K562 (cell line): Measurements from ENCODE around the gene MADCAM1. TPM values are rescaled to one million over a fixed set of nuclear protein-coding genes. Genes with fewer than 3 reads are reported as not detected.

Experiments used
- ATAC-seq: fragments of 200-7000 bp; cut with Tn5 transposase; 3 replicates; pipeline ENCODE4 v1.9.1; 2020; ENCODE audit warnings: moderate library complexity
- BruUV-seq: library from RNA; stranded (reverse); fragments of 400-500 nt; replicated peaks from 2 replicates; lab custom pipeline; 2021; lab: Mats Ljungman, UMichigan
- CTCF ChIA-PET: fragments of 300-600 bp; formaldehyde crosslinking; extraction: SDS; loops from one replicate; lab custom pipeline; 2021; ENCODE audit warnings: low intra/inter-chr PET ratio; lab: Yijun Ruan, JAX
- POLR2A ChIA-PET: fragments of 300-600, 350-650 bp; sonication (Branson Sonifier 250); formaldehyde crosslinking; extraction: SDS; loops from one replicate; lab custom pipeline; 2021; ENCODE audit warnings: antibody characterized with exemption, inconsistent platforms; lab: Yijun Ruan, JAX
- DNase-seq, 4 experiments: peaks; one replicate each; pipeline versions ENCODE4 v3.0.0 to v3.0.0-alpha.2; 2011 to 2018; ENCODE audit warnings: low spot score in 3 of 4, mixed read lengths in 3 of 4; ENCODE audit errors: extremely low read depth in 1 of 4
- FAIRE-seq: peaks from 2 replicates; lab custom pipeline; 2011; peaks lifted over from hg19 to GRCh38; lab: Jason Lieb, UNC
- H2AFZ ChIP-seq: 2 replicates; pipeline ENCODE4 v1.6.0; 2011; ENCODE audit warnings: low read depth, low read length, control low read depth, inconsistent platforms
- H3K27ac ChIP-seq: fragments of 200-600 bp; 3 replicates; pipeline ENCODE4 v1.8.0; 2011; ENCODE audit warnings: low read depth, mild to moderate bottlenecking, control low read depth, inconsistent platforms, low read length, moderate library complexity, mixed read lengths; ENCODE audit errors: extremely low read depth
- H3K27me3 ChIP-seq, 2 experiments: fragments of 300-600 bp in 1 of 2; 2 replicates in 1 of 2; 3 replicates in 1 of 2; pipeline versions ENCODE4 v1.6.0 to v1.8.0; 2011; ENCODE audit warnings: inconsistent platforms in 2 of 2, low read length in 2 of 2, mild to moderate bottlenecking in 1 of 2, mixed read lengths in 1 of 2, moderate library complexity in 1 of 2; ENCODE audit not compliant: control insufficient read depth in 2 of 2, insufficient read depth in 2 of 2
- H3K36me3 ChIP-seq: fragments of 300-600 bp; 3 replicates; pipeline ENCODE4 v1.8.0; 2011; ENCODE audit warnings: mild to moderate bottlenecking, low read length, inconsistent platforms; ENCODE audit not compliant: control insufficient read depth, insufficient read depth
- H3K4me1 ChIP-seq, 2 experiments: fragments of 200-600 bp in 1 of 2; replicated peaks in 1 of 2; 2 replicates in 1 of 2; 3 replicates in 1 of 2; pipeline versions ENCODE4 v1.5.1 to v1.8.0; 2011; ENCODE audit warnings: inconsistent platforms in 2 of 2, low read length in 2 of 2, mild to moderate bottlenecking in 1 of 2, mixed read lengths in 1 of 2, moderate library complexity in 1 of 2; ENCODE audit not compliant: control insufficient read depth in 2 of 2, insufficient read depth in 2 of 2
- H3K4me2 ChIP-seq: 2 replicates; pipeline ENCODE4 v1.6.1; 2011; ENCODE audit warnings: low read length, control low read depth, inconsistent platforms, mixed read lengths; ENCODE audit not compliant: insufficient read depth
- H3K4me3 ChIP-seq: fragments of 200-600 bp; sonication (generic), shearing (Covaris generic); 2 replicates; pipeline ENCODE4 v1.5.1; 2016; ENCODE audit warnings: control low read depth, inconsistent platforms
- H3K79me2 ChIP-seq: fragments of 200-600 bp; 3 replicates; pipeline ENCODE4 v1.8.0; 2011; ENCODE audit warnings: low read length, inconsistent platforms; ENCODE audit not compliant: control insufficient read depth, insufficient read depth
- H3K9ac ChIP-seq, 2 experiments: 2 replicates each; pipeline versions ENCODE4 v1.6.0 to v1.6.1; 2011; ENCODE audit warnings: low read depth in 2 of 2, low read length in 2 of 2, control low read depth in 1 of 2, inconsistent platforms in 1 of 2, mild to moderate bottlenecking in 1 of 2, mixed read lengths in 1 of 2; ENCODE audit not compliant: insufficient read depth in 1 of 2
- H3K9me1 ChIP-seq: one replicate; pipeline ENCODE4 v1.6.0; 2011; ENCODE audit warnings: inconsistent platforms, mild to moderate bottlenecking, low read length, moderate library complexity; ENCODE audit not compliant: control insufficient read depth, insufficient read depth
- H3K9me3 ChIP-seq: replicated peaks from 2 replicates; pipeline ENCODE4 v1.5.1; 2011; ENCODE audit warnings: low read depth, low read length, inconsistent platforms; ENCODE audit not compliant: control insufficient read depth, insufficient read depth
- H4K20me1 ChIP-seq: replicated peaks from 2 replicates; pipeline ENCODE4 v1.6.1; 2011; ENCODE audit warnings: low read length, inconsistent platforms, mixed read lengths; ENCODE audit not compliant: control insufficient read depth, insufficient read depth
- HMGN3 ChIP-seq: IDR thresholded peaks from 2 replicates; pipeline ENCODE4 v1.6.1; 2011; ENCODE audit warnings: borderline replicate concordance, low read depth, mild to moderate bottlenecking, mixed read lengths, low read length; ENCODE audit not compliant: insufficient read length; ENCODE audit errors: extremely low read depth
- HOXB6 ChIP-seq: fragments of 250-450 bp; sonication (Bioruptor Pico); IDR thresholded peaks from 2 replicates; pipeline ENCODE4 v1.5.1; 2022; ENCODE audit warnings: mild to moderate bottlenecking, borderline replicate concordance
- MAFG ChIP-seq: fragments of 450-650 bp; conservative IDR thresholded peaks from 2 replicates; pipeline ENCODE4 v1.6.1; 2016; ENCODE audit warnings: missing genetic modification characterization, missing compliant biosample characterization
- MED1 ChIP-seq: sonication (generic); formaldehyde crosslinking; IDR thresholded peaks from 2 replicates; pipeline ENCODE4 v1.8.1; 2023; ENCODE audit warnings: missing genetic modification reagents, borderline replicate concordance
- MIER1 ChIP-seq: fragments of 450-650 bp; IDR thresholded peaks from 2 replicates; pipeline ENCODE4 v1.6.1; 2016; ENCODE audit warnings: antibody characterized with exemption, mild to moderate bottlenecking, low read depth
- MTA3 ChIP-seq: fragments of 450-650 bp; formaldehyde crosslinking; IDR thresholded peaks from 2 replicates; pipeline ENCODE4 v1.6.1; 2017; ENCODE audit warnings: mild to moderate bottlenecking, borderline replicate concordance
- RBM39 ChIP-seq: fragments of 200-400 bp; formaldehyde crosslinking; optimal IDR thresholded peaks from 2 replicates; pipeline ENCODE3; 2018; ENCODE audit warnings: low read depth, low read length
- RHOXF2B ChIP-seq: fragments of 250-450 bp; sonication (Bioruptor Pico); conservative IDR thresholded peaks from 2 replicates; pipeline ENCODE4 v1.5.1; 2021
- RREB1 ChIP-seq: fragments of 250-450 bp; sonication (Bioruptor Pico); IDR thresholded peaks from 2 replicates; pipeline ENCODE4 v1.4.0; 2020
- ZBTB34 ChIP-seq: fragments of 250-450 bp; sonication (Bioruptor Pico); IDR thresholded peaks from 2 replicates; pipeline ENCODE4 v1.8.0; 2021; ENCODE audit warnings: mild to moderate bottlenecking, moderate library complexity
- ZEB2 ChIP-seq: fragments of 450-650 bp; IDR thresholded peaks from 2 replicates; pipeline ENCODE4 v1.6.1; 2016
- ZNF143 ChIP-seq: sonication (generic); formaldehyde crosslinking; IDR thresholded peaks from 2 replicates; pipeline ENCODE4 v1.9.0; 2022; ENCODE audit warnings: mild to moderate bottlenecking, missing genetic modification reagents
- ZNF212 ChIP-seq: fragments of 450-650 bp; formaldehyde crosslinking; IDR thresholded peaks from 2 replicates; pipeline ENCODE4 v1.4.0; 2020; ENCODE audit warnings: mild to moderate bottlenecking
- ZNF436 ChIP-seq: fragments of 250-450, 450-650 bp; sonication (Bioruptor Pico); formaldehyde crosslinking; IDR thresholded peaks from 2 replicates; pipeline ENCODE4 v1.7.0; 2020; ENCODE audit warnings: mild to moderate bottlenecking
- WGBS: fragments of 100-300 bp; shearing (Covaris generic); methylation state at CpG from one replicate; pipeline ENCODE4 v1.1.6; 2016; ENCODE audit warnings: low coverage, mixed read lengths; ENCODE audit not compliant: insufficient coverage; ENCODE audit errors: missing lambda C conversion rate; 5-methylcytosine and 5-hydroxymethylcytosine counted together
- in situ Hi-C: fragments of 300-500 bp; cut with MboI; formaldehyde crosslinking; loops from 4 replicates; pipeline ENCODE4 v1.15.0; 2018; ENCODE audit warnings: inconsistent platforms, mixed read lengths
- intact Hi-C: fragments of 100-400 bp; cut with micrococcal nuclease; formaldehyde crosslinking; loops from 2 replicates; pipeline ENCODE4 v1.14.2; 2022
- polyA plus RNA-seq, 8 experiments: library from polyadenylated mRNA; depleted of rRNA in 4 of 8; stranded (reverse) in 5 of 8; unstranded in 3 of 8; fragments of >200 nt; fragmentation: Nextera tagmentation in 2 of 8; fragmentation: Illumina TruSeq in 1 of 8; extraction: Ambion mirVana in 2 of 8; extraction: Trizol in 1 of 8; gene quantifications; 2 replicates each; pipeline versions ENCODE4 v1.2.1 to v1.2.3, GENCODE V29; 2011 to 2014; ENCODE audit warnings: inconsistent platforms in 1 of 8, missing spikeins in 1 of 8
- total RNA-seq, 7 experiments: library from RNA; depleted of rRNA in 6 of 7; stranded (reverse); fragments of >200 nt in 6 of 7; fragmentation: Illumina TruSeq in 2 of 7; extraction: Trizol in 2 of 7; gene quantifications; 2 replicates each; pipeline versions ENCODE4 v1.2.1 to v1.2.3, GENCODE V29; 2011 to 2021; ENCODE audit warnings: low replicate concordance in 1 of 7

Gene MADCAM1
- total and polyA plus RNA-seq, 9 of the 15 experiments (the other 6 are each of a cell fraction or from before 2014, with no cell fraction given) = 0.09 to 0.36 (median 0.09) TPM; not detected in 6

GRCh38 chr19:469833-470232 is 26.5 kb upstream of the MADCAM1 start:
- WGBS = 36% methylated on average over 6 of the region's 7 CpGs
- intact Hi-C loops (no loop called here), in situ Hi-C loops (no loop called here)
- no peaks in the 10 kb centered on the region for H3K36me3 ChIP-seq
- 0 out of 2 replicates have a peak, but pooled peaks cover 5% of the 10 kb centered on the region for H4K20me1 ChIP-seq
- H3K9me1 ChIP-seq = no peaks in the 10 kb centered on the region
- H2AFZ ChIP-seq = no peak overlapping the region
- ATAC-seq (no peak), DNase-seq (no peak), FAIRE-seq (no peak)
- CTCF ChIA-PET = no interaction called here
- no peaks in the 10 kb centered on the region for H3K9me3 ChIP-seq
- no peak for TF ChIP-seq MIER1
- TF ChIP-seq ZEB2 = no peak
- no peak for TF ChIP-seq ZNF143 (CRISPR knock-in tag)
- TF ChIP-seq MTA3 = no peak
- TF ChIP-seq MED1 (CRISPR knock-in tag) = no peak
- TF ChIP-seq RREB1 (CRISPR knock-in tag) = no peak
- TF ChIP-seq MAFG = no peak
- TF ChIP-seq RBM39 = no peak
- TF ChIP-seq RHOXF2B (CRISPR knock-in tag) = no peak
- TF ChIP-seq ZNF436 = no peak
- TF ChIP-seq ZNF212 = no peak
- no peak for TF ChIP-seq ZBTB34 (CRISPR knock-in tag)
- TF ChIP-seq HOXB6 (CRISPR knock-in tag) = no peak
- no peak for TF ChIP-seq HMGN3
- H3K4me3 ChIP-seq = no peak overlapping the region
- H3K27ac ChIP-seq = no peak overlapping the region
- no peaks in the 10 kb centered on the region for H3K79me2 ChIP-seq
- POLR2A ChIA-PET = interaction anchor here (0.6 kb wide), 1 partner anchor 16 kb away, joined by 3 read pairs; no protein-coding TSS in a partner anchor
- H3K9ac ChIP-seq = no peak overlapping the region
- H3K4me1 ChIP-seq = peaks cover 0 to 31% of the 10 kb centered on the region in 2 experiments; a peak in 3 of 5 replicates
- peaks cover 0 to 16% of the 10 kb centered on the region in 2 experiments; a peak in 2 of 5 replicates for H3K27me3 ChIP-seq
- no peak overlapping the region for H3K4me2 ChIP-seq
- BruUV-seq = no TSS peak
